Glomerular visceral epithelial cell (primary cell): ENCODE results near the gene PXN.
A peak's percentile ranks its signal among the peaks of the same experiment; 100 is the strongest.
"Not testable (repeated sequence)": the region's sequence is repeated elsewhere in the genome, so short reads cannot be mapped to it uniquely, and the experiment has no call there.

Source experiments
- DNase-seq: peaks from one replicate; pipeline ENCODE4 v3.0.0-alpha.2; 2016; ENCODE audit errors: extremely low spot score

PXN gene

DNA sequence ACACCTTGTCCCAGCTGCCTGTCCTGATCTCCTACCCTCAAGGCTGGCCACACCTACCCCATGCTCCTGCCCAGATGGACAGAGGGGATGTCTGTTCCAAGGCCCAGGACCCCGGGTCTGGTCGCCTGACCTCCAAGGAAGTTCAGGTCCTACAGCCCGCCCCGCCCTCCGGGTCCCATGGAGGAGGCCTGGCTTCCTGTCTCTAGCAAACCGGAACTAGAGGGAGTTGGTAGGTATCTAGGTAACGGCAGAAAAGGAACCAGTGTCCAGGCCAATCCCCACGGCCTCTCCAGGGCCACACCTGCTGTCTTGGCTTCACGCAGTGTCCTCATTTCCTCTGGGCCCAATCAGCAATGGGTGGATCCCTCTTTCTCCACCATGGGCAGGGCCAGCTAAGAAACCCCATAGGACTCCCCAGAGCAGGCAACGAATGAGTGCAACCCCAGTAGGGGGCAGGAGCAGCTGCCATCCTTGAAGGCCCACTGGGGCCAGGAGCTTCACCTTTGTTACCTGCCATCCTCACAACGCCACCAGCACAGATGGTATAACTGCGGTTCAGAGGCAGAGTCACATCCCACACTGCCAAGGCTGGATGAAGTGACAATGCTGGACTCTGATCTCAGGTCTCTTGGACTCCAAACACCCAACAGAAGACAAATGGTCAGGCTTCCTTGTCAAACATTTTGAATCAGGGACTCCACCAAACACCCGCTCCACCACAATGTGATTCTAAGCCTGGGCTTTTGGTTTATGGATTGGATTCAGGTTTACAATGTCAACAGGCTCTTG lies 39.5 kb downstream of the PXN start:
- no peak for DNase-seq

DNA sequence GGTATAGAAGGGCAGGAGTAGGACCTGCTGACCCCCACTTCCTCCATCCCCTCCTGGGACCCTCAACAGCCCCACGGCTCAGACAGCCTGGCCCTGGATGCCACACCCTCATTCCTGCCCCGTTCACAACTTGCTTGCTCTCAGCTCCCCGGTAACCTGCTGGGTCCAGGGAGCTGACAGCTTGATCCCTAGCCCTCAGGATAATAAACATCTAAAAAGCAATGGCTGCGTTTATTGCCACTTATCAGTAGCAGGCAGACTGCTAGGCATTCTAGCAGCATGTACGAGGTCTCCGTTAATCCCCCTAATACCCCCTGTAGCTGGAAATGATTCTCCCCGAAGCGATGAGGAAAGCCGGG lies 40.4 kb downstream of the PXN start:
- no peak for DNase-seq

DNA sequence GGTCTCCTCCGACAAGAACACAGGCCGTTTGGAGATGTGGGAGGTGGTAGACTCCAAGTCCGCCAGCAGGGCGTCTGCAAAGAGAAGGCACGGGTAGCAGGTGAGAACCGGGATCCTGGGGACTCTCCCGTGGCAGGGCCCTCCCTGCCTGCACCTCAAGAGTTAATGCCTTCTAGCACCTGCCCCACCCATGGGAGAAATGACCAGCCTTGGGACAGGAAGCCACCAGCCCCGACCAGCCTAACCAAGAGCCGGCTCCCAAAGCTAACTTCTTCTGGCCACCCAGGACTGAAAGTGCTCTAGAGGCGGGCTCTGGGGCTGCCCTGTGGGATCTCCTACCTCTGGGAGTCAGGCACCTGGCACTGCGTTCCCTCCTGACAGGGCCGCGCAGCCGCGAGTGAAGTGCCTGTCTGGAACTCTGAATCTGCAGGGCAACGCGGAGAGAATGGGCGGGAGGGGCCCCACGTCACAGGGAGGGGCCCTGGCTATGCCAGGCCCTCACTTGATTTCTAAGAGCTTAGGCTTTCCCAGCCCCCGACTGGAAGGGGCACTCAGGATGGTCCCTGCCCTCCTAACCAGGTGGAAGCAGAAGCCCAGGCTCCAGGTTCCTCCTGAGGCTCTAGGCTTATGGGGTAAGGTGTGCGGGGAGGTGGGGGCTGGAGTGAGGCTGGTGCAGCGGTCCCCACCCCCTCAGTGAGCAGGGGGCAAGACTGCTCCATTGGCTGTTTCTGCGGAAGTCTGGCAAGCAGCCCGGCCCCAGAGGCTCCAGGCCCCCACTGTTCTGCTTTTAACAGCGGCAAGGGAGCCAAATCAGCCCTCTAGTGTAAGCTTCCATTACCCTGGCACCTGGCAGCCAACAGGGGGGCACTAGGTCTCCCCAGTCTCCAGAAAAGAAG lies 41.0 kb downstream of the PXN start:
- peak; percentile 74 for DNase-seq

DNA sequence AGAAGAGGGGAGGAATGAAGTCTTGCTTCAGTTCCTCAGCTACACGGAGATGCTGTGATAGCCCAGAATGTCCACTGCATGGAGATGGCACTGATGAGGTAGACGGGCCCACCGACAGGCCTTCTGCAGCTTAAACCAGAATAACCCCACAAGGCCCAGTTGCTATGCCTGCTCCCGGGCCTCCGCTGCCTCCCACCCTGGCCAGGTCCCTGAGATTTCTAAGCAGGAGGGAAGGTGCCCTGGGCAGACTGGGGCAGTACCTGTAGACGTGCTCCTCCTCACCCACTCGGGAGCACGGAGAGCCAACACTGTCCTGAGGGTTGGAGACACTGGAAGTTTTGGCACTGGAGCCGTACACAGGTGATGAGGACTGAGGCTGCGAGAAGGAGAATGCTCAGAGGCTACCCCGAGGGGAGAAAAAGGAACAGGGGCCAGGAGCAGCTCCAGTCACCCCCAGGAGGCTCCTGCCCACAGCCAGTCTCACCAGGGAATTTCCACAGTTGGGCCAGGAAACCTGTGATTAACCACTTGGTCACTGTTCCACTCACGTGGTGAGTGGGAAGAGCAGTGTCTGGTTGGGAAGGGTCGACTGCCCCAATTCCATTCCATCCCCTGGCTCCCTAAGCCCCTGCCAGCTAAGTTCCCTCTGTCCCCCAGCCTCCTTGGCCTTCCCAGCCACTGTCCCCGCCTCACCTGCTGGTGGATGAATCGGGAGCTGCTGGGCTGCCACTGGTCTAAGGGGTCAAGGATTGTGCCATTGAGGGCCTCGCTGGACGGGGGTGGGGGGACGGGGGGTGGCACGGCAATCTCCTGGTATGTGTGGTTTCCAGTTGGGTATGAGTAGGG lies 41.8 kb downstream of the PXN start:
- DNase-seq: no peak

DNA sequence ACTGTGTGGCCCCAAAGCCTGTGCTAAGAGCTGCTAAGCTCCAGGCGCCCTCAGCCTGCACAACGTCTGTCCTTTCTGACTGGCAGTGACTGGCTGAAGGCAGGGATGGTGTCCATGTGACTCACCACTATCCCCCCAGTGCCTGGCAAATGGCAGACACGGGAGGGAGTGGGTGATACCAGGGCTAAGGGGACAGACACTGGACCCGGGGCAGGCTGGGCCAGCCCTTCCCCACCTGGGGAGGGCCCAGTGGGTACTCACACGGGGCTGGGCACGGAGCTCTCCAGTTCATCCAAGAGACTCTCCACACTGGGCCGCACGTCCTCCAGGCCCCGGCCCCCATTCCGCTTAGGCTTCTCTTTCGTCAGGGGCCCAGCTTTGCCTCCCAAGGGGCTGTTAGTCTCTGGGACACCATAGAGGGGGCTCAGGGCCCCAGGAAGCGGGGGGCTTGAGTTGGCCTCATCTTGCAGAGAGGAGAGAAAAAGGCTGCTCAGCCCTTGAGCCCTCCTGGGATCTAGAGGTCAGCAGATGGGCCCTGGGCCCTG lies 43.2 kb downstream of the PXN start:
- no peak for DNase-seq

DNA sequence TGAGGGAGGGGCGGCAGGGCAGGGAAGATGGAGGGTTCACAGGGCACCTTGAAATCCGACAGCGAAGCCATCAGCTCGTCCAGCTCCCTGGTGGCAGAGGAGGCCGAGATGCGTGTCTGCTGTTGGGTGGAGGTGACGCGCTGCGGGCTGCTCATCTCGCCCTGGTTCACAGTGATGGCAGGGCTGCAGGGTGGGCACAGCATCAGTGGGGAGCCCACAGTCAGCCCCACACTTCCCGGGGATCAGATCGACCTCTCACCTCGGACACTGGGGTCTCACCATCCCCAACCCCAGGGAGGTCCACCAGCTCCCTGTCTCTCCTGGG lies 44.0 kb downstream of the PXN start:
- no peak for DNase-seq

DNA sequence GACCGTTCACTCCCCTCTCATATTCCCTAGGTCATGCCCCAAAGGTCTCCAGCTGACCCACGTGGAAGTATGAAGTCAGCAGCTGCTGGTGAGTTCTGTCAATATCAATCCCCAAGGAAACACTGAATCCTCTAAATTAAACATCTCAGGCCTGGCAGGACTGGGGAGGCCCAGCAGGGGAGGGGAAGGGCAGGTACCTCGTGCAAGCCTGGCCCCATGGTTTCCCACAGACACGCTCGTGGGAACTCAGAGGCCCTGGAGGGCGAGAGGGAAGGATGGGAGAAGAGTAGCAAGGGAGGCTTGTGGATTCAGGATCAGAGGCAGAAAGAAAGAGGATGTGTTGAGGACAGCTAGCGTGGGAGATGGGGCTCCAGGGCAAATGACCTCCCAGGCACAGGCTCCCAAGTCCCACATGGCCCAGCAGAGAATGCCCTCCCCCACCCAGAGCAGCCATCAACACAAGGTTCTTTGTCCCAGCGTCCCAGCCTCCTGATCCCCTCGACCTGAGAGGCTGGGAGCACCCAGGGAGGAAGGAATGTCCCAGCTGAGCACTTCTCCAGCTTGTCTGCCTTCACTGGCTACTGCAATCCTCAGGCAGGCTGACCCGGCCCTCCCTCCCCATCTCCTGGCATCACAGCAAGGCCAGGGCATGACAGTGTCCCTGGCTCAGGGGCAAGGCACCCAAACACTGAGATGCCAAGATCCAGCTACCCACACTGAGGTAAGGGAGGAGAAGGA lies 44.5 kb downstream of the PXN start:
- DNase-seq: no peak

DNA sequence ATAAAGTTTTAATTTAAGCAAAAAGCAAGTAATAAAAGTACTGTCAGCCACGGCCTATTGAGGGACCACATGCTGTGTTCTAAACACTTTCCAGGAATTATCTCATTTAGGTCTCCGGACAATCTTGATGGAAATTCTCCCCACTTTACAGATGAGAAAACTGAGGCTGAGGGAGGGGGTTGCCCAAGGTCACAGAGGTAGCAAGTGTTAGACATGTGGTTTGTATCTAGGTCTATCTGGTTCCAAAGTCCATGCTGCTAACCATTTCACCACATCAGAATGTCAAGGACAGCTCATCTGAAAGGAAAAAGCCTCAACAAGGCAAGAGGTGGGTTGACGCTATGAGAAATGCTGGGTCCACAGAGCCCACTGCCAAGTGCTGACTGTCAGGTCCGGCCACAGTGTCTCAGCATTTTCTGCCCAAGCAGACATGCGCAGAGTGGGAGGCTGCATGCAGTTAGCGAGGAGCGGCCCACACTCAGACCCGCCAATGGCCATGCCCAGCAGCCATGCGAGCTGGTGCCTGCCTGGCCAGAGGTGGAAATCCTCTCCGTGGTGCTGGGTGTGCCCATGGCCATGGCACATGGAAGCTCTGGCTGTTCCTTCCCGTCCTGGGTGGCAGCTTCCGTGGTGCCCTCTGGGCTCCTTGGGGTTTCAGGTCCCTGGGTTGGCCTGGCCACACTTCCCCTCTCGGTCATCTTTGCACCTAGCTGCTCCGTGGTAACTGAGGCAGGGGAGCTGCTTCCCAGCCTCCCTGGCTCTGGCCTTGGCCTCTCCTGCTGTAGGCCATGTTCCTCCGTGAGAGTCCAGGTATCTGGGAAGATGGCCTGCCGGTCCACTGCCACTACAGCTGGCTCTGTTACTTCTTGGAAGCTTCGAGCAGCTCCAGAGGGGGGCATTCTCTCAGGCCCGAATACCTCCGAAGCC lies 46.6 kb downstream of the PXN start:
- no peak for DNase-seq

DNA sequence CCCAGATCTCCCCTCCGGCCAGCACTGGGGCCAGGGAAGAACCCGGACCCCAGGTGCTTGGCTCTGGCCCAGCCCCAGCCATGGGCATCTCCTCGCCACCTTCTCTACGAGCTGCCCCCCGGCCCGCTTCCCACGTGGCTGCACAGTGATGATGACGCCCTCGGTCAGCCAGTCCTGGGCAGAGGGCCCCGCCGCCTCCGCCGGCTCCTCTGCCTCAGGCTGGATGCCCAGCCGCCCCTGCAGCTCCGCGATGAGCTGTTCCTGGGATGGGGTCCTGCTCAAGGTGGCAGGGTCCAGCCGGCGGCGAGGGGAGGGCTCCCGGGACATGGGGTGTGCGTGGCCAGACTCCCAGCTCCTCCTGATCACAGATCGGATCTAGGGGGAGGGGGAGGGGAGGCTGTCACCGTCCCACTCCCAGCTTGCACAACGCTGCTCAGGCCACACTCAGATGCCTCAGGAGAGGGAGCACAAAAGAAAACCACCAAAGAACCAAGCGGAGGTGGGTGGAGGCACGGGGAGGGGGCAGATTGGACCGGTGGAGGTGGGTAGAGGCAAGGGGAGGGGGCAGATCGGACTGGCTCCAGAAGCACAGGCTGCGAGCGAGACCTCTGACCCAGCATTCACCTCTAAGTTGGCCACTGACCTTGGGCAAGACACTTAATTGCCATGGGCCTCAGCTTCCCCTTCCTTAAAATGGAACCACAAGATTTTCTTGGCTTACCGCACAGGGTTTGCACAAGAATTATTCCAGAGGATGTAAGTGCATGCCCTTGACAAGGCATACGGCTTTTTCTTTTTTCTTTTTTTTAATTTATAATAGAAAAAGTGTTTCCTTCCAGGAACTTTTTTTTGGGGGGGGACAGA lies 48.6 kb downstream of the PXN start:
- no peak for DNase-seq

DNA sequence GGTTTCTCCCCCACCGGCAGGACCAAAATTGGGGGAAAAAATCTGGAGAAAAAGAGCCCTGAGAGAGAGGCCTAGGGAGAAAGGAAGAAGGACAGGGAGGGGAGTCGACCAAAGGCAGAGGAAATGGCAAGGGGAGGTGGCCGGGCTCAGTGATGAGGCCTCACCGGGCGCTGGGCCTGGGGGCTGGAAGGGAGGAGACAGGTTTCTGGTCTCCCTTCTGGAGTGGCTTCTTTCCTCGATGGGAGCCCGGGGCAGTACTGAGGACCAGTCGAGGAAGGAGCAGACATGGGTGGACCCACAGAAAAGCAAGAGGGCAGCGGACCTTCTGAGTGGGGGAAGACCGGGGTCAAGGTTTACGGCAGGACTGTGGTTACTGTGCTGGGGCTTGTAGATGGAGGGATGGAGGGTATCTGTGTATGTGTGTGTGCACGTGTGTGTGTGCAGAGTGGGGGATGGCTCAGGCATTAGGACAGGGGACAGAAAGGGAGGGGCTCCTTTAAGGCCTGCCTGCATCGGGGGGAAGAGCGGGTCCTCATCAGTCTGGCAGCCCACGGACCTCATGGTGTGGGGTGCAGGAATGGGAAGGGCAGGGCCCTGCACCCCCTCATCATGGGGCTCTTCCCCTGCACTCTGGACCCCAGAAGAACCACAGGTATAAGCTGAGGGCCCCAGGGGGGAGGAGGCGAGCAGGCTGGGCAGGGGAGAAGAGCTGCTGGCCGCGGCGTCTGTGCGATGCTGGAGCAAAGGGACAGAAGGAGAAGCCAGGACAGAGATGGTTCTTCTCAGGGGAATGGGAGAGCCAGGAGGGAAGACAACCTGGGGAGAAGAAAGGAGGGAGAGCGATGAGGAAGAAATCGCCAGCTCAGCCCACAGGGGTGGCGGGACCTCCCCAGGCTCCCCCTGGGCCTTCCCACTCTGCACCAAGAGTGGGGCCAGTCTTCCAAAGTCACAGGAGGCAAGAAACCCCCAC lies 49.5 kb downstream of the PXN start:
- no peak for DNase-seq

DNA sequence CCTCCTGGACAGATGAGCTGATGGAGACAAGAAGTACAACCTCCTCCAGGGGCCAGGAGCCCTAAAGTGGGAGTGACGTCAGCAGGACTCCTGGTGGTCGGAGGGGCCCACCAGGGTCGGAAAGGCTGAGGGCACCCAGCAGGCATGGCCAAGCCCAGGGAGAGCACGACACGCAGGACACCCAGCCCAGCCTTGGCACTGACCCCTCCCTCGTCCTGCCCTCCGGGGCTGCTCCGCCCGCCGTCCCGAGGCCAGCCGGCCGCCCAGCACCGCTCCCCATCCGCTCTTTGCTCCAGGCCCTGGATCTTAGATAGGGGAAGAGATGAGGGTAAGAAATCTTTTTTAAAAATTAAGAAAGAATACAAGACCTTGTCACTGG lies 50.2 kb downstream of the PXN start:
- DNase-seq: no peak

DNA sequence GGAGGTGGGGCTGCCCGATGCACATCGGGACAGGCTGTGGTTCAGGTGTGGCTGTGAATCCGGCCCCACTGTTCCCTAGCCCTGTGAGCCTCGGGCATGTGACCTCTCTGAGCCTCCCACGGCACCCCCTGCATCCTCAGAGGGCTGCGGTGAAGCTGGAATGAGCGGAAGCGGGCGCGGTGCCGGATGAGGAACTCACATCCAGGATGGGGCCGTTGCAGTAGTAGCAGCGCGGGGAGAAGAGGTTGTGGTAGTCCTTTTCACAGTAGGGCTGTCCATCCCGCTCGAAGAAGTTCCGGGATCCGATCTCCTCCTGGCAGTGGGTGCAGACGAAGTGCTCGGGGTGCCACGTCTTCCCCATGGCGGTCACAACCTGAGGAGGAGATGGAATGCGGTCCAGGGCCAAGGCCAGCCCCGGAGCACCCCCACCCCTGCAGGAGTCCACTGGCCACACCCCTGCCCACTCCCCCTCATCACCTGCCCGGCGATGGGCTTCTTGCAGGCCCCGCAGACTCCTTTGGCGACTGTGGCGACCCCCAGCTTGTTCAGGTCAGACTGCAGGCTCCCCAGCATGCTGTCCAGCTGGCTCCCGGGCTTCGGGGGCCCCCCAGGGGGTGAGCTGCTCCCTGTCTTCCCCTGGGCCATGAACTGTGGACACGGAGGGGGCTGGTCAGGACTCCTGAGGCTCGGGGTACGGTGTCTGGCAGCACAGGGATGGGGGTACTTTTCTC lies 50.7 kb downstream of the PXN start:
- DNase-seq: no peak

DNA sequence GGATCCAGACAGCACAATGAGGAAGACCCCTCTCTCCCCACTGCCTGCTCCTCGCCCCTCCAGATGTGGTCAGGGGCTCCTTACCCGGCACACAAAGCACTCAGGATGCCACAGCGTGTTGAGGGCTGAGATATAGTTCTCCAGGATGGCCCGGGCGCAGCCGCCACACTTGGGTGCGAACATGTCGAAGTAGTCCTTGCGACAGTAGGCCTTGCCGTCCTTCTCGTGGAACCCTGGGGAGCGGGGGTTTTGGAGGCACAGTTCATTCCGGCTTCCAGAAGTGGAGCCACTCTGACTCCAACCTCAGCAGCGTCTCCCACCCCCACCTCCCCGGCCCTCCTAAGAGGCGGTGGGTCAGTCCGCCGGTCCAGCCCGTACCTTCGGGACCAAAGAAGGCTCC lies 51.8 kb downstream of the PXN start:
- DNase-seq: no peak

DNA sequence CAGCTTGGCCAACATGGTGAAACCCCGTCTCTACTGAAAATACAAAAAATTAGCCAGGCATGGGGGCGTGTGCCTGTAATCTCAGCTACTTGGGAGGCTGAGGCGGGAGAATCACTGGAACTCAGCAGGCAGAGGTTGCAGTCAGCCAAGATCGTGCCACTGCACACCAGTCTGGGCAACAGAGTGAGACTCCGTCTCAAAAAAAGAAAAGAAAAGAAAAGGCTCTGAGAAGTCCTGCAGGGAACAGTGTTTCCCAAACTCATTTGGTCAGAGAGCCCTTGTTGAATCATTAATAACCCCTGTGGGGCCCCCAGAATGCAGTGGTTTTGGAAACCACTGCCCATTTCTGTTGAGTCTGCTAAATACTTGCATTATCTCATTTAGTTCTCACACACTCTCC lies 52.3 kb downstream of the PXN start:
- not testable (repeated sequence) for DNase-seq

DNA sequence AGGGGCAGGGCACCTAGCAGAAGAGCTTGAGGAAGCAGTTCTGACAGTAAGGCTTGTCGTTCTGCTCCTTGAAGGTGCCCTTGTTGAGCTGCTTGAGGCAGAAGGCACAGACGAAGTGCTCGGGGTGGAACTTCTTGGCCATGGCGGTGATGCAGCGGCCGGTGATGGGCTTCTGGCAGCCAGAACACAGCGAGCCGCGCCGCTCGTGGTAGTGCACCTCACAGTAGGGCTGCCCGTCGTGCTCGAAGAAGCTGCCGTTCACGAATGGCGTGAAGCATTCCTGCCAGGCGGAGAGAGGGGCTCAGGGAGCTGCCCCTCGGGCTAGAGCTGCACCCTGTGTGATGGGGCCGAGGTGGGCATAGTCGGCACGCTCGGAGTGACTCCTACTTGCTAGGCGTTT lies 53.2 kb downstream of the PXN start:
- no peak for DNase-seq

DNA sequence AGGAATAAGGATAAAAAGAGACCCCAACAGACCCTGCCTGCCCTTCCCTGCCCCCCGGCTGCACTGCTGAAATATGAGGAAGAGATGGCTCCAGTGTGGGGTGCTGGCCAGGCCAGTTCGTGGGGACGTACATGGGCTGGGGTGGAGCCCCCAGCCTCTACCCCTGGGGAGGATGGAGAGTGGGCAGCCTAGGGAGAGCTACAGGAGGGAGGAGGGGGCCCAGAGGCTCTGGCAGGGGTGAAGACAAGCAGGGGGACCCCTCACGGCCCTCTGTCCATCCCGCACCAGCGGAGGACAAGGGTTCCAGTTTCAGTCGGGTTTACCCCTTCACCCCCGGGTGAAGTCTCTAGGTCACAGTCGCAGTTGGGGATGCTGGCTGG lies 53.6 kb downstream of the PXN start:
- no peak for DNase-seq

DNA sequence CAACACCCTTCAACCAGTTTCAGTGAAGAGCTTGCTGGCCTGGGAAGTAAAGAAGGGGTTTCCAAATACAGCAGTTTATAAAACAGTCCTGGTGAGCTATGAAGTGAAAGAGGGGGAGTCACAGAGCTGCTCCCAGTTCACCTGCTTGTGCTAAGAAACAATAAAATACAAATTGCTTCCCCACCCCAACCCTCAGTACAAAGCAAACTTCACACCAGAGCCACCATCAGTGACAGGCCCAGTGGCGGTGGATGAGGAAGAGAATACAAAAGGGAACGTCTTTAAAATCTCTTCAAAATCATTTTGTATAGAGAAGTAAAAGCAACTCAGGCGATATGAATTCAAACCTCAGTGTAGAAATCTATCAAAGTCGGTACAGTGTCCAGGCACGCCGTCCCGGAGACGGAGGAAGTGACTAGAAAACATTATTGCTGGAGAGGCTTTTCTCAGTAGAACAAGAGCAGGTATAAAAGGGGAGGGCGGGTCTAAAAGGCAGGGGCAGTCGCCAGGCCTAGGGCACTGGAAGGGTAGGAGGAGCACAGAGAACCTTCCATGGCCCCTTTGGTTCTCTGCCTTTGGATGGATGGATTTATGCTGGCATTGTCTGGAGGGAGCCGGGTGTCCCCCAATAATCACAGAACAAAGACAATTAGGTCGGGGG lies 54.2 kb downstream of the PXN start:
- no peak for DNase-seq
